HEK293 (cell line): ENCODE measurements around the gene CFAP65.

Source experiments
- BCL6B ChIP-seq: fragments of 450-650 bp; formaldehyde crosslinking; IDR thresholded peaks from 2 replicates; pipeline ENCODE4 v1.5.1; 2017; ENCODE audit warnings: missing biosample characterization, missing genetic modification characterization
- CTCF ChIP-seq: fragments of 450-650 bp; formaldehyde crosslinking; IDR thresholded peaks from 2 replicates; pipeline ENCODE4 v1.5.1; 2016; ENCODE audit warnings: missing biosample characterization, missing genetic modification characterization
- EGR2 ChIP-seq: fragments of 450-650 bp; formaldehyde crosslinking; IDR thresholded peaks from 2 replicates; pipeline ENCODE4 v1.5.1; 2016; ENCODE audit warnings: low read depth, missing biosample characterization, missing genetic modification characterization
- HOXD13 ChIP-seq: sonication (generic); formaldehyde crosslinking; IDR thresholded peaks from 2 replicates; pipeline ENCODE4 v1.8.0; 2022; ENCODE audit warnings: missing genetic modification reagents, borderline replicate concordance
- SP2 ChIP-seq: fragments of 450-650 bp; formaldehyde crosslinking; IDR thresholded peaks from 2 replicates; pipeline ENCODE4 v1.5.1; 2016; ENCODE audit warnings: missing biosample characterization, missing genetic modification characterization
- SP7 ChIP-seq: fragments of 450-650 bp; formaldehyde crosslinking; IDR thresholded peaks from 2 replicates; pipeline ENCODE4 v1.5.1; 2016; ENCODE audit warnings: missing biosample characterization, missing genetic modification characterization
- YY1 ChIP-seq: fragments of 450-650 bp; formaldehyde crosslinking; IDR thresholded peaks from 2 replicates; pipeline ENCODE4 v1.5.1; 2018; ENCODE audit warnings: missing biosample characterization, missing genetic modification characterization
- YY2 ChIP-seq: fragments of 450-650 bp; formaldehyde crosslinking; IDR thresholded peaks from 2 replicates; pipeline ENCODE4 v1.5.1; 2016; ENCODE audit warnings: missing biosample characterization, missing genetic modification characterization
- ZBTB1 ChIP-seq: fragments of 450-650 bp; formaldehyde crosslinking; IDR thresholded peaks from 2 replicates; pipeline ENCODE4 v1.5.1; 2016; ENCODE audit warnings: missing biosample characterization, missing genetic modification characterization
- ZBTB17 ChIP-seq: fragments of 450-650 bp; formaldehyde crosslinking; IDR thresholded peaks from 2 replicates; pipeline ENCODE4 v1.5.1; 2016; ENCODE audit warnings: missing biosample characterization, missing genetic modification characterization
- ZBTB20 ChIP-seq: fragments of 450-650 bp; formaldehyde crosslinking; IDR thresholded peaks from 2 replicates; pipeline ENCODE4 v1.5.1; 2016; ENCODE audit warnings: missing biosample characterization, missing genetic modification characterization
- ZBTB8A ChIP-seq: fragments of 450-650 bp; formaldehyde crosslinking; IDR thresholded peaks from 2 replicates; pipeline ENCODE4 v1.5.1; 2016; ENCODE audit warnings: missing biosample characterization, missing genetic modification characterization
- ZEB2 ChIP-seq: fragments of 450-650 bp; formaldehyde crosslinking; IDR thresholded peaks from 2 replicates; pipeline ENCODE4 v1.5.1; 2016; ENCODE audit warnings: missing biosample characterization, missing genetic modification characterization
- ZNF138 ChIP-seq: fragments of 450-650 bp; formaldehyde crosslinking; IDR thresholded peaks from 2 replicates; pipeline ENCODE4 v1.5.1; 2016; ENCODE audit warnings: missing biosample characterization, missing genetic modification characterization, borderline replicate concordance
- ZNF169 ChIP-seq: fragments of 450-650 bp; formaldehyde crosslinking; IDR thresholded peaks from 2 replicates; pipeline ENCODE4 v1.5.1; 2016; ENCODE audit warnings: missing biosample characterization, missing genetic modification characterization
- ZNF18 ChIP-seq: fragments of 450-650 bp; formaldehyde crosslinking; IDR thresholded peaks from 2 replicates; pipeline ENCODE4 v1.5.1; 2016; ENCODE audit warnings: missing biosample characterization, missing genetic modification characterization
- ZNF24 ChIP-seq: fragments of 450-650 bp; formaldehyde crosslinking; IDR thresholded peaks from 2 replicates; pipeline ENCODE4 v1.5.1; 2016; ENCODE audit warnings: missing biosample characterization, missing genetic modification characterization
- ZNF311 ChIP-seq: fragments of 450-650 bp; formaldehyde crosslinking; IDR thresholded peaks from 2 replicates; pipeline ENCODE4 v1.5.1; 2017; ENCODE audit warnings: missing biosample characterization, missing genetic modification characterization, borderline replicate concordance
- ZNF362 ChIP-seq: fragments of 450-650 bp; formaldehyde crosslinking; IDR thresholded peaks from 2 replicates; pipeline ENCODE4 v1.5.1; 2016; ENCODE audit warnings: missing biosample characterization, missing genetic modification characterization
- ZNF501 ChIP-seq: fragments of 450-650 bp; formaldehyde crosslinking; IDR thresholded peaks from 2 replicates; pipeline ENCODE4 v1.5.1; 2016; ENCODE audit warnings: missing biosample characterization, missing genetic modification characterization
- ZNF518A ChIP-seq: fragments of 450-650 bp; formaldehyde crosslinking; conservative IDR thresholded peaks from 2 replicates; pipeline ENCODE4 v1.5.1; 2016; ENCODE audit warnings: low read depth, missing biosample characterization, missing genetic modification characterization
- ZNF580 ChIP-seq: fragments of 450-650 bp; formaldehyde crosslinking; IDR thresholded peaks from 2 replicates; pipeline ENCODE4 v1.5.1; 2016; ENCODE audit warnings: missing biosample characterization, missing genetic modification characterization
- ZNF621 ChIP-seq: fragments of 450-650 bp; formaldehyde crosslinking; IDR thresholded peaks from 2 replicates; pipeline ENCODE4 v1.5.1; 2017; ENCODE audit warnings: missing biosample characterization, missing genetic modification characterization
- ZNF623 ChIP-seq: fragments of 450-650 bp; formaldehyde crosslinking; IDR thresholded peaks from 2 replicates; pipeline ENCODE4 v1.5.1; 2016; ENCODE audit warnings: missing biosample characterization, missing genetic modification characterization
- ZNF843 ChIP-seq: fragments of 450-650 bp; formaldehyde crosslinking; IDR thresholded peaks from 2 replicates; pipeline ENCODE4 v1.5.1; 2016; ENCODE audit warnings: missing biosample characterization, missing genetic modification characterization
- TF ChIP-seq, protein P1 (sequence below): fragments of 450-650 bp; formaldehyde crosslinking; IDR thresholded peaks from 2 replicates; pipeline ENCODE4 v1.5.1; 2017; ENCODE audit warnings: missing biosample characterization, missing genetic modification characterization
- TF ChIP-seq, protein P2 (sequence below): fragments of 450-650 bp; formaldehyde crosslinking; IDR thresholded peaks from 2 replicates; pipeline ENCODE4 v1.5.1; 2016; ENCODE audit warnings: missing biosample characterization, missing genetic modification characterization

Gene CFAP65

DNA sequence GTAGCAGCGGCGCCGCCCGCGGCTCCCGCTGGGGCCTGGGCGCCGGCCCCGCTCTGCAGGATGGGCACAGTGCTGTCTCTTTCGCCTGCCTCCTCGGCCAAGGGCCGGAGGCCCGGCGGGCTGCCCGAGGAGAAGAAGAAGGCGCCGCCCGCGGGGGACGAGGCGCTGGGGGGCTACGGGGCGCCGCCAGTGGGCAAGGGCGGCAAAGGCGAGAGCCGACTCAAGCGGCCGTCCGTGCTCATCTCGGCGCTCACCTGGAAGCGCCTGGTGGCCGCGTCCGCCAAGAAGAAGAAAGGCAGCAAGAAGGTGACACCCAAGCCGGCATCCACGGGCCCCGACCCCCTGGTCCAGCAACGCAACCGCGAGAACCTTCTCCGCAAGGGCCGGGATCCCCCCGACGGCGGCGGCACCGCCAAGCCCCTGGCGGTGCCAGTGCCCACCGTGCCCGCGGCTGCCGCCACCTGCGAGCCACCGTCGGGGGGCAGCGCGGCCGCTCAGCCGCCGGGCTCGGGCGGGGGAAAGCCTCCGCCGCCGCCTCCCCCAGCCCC, 81.5 kb downstream of the CFAP65 start (continued):
- TF ChIP-seq ZNF138 (tag by site-specific recombination) (no peak), ZNF843 (tag by site-specific recombination) (no peak), YY2 (tag by site-specific recombination) (no peak), ZBTB1 (no peak), BCL6B (tag by site-specific recombination) (no peak), SP7 (no peak), ZNF311 (tag by site-specific recombination) (no peak), ZNF24 (no peak), EGR2 (tag by site-specific recombination) (no peak), ZNF623 (tag by site-specific recombination) (no peak), ZBTB8A (tag by site-specific recombination) (peak; percentile 77), ZNF362 (tag by site-specific recombination) (no peak), ZBTB20 (tag by site-specific recombination) (no peak), ZNF18 (tag by site-specific recombination) (no peak), ZNF518A (tag by site-specific recombination) (no peak), ZNF501 (tag by site-specific recombination) (no peak), ZNF580 (tag by site-specific recombination) (no peak), ZNF169 (tag by site-specific recombination) (no peak), SP2 (no peak), ZBTB17 (0 out of 2 replicates have a peak, but pooled peaks have one; percentile 17), ZEB2 (tag by site-specific recombination) (no peak), HOXD13 (CRISPR knock-in tag) (no peak), CTCF (tag by site-specific recombination) (peak; percentile 84), ZNF621 (no peak), YY1 (tag by site-specific recombination) (no peak)
- TF ChIP-seq, protein P1, sequence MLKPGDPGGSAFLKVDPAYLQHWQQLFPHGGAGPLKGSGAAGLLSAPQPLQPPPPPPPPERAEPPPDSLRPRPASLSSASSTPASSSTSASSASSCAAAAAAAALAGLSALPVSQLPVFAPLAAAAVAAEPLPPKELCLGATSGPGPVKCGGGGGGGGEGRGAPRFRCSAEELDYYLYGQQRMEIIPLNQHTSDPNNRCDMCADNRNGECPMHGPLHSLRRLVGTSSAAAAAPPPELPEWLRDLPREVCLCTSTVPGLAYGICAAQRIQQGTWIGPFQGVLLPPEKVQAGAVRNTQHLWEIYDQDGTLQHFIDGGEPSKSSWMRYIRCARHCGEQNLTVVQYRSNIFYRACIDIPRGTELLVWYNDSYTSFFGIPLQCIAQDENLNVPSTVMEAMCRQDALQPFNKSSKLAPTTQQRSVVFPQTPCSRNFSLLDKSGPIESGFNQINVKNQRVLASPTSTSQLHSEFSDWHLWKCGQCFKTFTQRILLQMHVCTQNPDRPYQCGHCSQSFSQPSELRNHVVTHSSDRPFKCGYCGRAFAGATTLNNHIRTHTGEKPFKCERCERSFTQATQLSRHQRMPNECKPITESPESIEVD (tag by site-specific recombination) = no peak
- TF ChIP-seq, protein P2, sequence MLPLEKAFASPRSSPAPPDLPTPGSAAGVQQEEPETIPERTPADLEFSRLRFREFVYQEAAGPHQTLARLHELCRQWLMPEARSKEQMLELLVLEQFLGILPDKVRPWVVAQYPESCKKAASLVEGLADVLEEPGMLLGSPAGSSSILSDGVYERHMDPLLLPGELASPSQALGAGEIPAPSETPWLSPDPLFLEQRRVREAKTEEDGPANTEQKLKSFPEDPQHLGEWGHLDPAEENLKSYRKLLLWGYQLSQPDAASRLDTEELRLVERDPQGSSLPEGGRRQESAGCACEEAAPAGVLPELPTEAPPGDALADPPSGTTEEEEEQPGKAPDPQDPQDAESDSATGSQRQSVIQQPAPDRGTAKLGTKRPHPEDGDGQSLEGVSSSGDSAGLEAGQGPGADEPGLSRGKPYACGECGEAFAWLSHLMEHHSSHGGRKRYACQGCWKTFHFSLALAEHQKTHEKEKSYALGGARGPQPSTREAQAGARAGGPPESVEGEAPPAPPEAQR (tag by site-specific recombination) = no peak
